ENCODE data around the gene GAR1.

DNA sequence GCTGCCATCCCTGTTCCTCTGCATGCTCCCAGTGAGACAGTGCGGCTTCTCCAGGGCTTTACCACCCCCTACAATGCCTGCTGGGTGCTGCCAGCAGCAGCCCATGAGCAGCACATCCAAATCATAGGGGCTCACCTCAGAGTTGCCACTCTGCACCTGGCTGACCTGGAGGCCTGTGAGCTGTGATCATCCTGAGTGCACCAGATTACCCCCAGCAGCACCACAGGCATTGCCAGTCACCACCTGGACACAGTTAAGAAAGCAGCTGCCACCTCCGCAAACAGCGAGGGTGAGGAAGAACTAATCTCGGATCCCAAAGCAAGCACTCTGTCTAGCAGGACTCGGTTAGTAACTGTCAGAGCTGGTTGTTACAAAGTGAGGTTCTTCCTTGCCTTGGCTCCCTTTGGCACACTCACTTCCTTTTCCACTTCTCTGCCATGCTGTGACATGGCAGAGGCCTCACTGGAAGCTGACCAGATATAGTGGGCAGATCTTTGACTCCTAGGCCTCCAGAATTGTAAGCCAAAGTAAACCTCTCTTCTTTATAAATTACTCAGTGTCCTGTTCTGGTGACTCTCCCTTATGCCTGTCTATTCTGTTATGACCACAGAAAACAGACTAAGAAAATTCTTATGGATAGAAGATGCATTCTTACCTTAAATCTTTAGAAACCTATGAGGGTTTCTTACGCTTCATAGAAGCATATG, 57.5 kb downstream of the GAR1 start:
- TF ChIP-seq, protein P1, sequence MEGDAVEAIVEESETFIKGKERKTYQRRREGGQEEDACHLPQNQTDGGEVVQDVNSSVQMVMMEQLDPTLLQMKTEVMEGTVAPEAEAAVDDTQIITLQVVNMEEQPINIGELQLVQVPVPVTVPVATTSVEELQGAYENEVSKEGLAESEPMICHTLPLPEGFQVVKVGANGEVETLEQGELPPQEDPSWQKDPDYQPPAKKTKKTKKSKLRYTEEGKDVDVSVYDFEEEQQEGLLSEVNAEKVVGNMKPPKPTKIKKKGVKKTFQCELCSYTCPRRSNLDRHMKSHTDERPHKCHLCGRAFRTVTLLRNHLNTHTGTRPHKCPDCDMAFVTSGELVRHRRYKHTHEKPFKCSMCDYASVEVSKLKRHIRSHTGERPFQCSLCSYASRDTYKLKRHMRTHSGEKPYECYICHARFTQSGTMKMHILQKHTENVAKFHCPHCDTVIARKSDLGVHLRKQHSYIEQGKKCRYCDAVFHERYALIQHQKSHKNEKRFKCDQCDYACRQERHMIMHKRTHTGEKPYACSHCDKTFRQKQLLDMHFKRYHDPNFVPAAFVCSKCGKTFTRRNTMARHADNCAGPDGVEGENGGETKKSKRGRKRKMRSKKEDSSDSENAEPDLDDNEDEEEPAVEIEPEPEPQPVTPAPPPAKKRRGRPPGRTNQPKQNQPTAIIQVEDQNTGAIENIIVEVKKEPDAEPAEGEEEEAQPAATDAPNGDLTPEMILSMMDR (IDR thresholded peaks at IDR 0.05), result no peak
- TF ChIP-seq POLR2A (IDR thresholded peaks at IDR 0.05), result no peak
